Hepatocyte (in vitro differentiated cells): ENCODE results near the gene STIMATE. TPM values are rescaled to one million over a fixed set of nuclear protein-coding genes. Genes with fewer than 3 reads are reported as not detected.
A peak's percentile ranks its signal among the peaks of the same experiment; 100 is the strongest.

Source experiments
- DNase-seq: peaks from one replicate; pipeline ENCODE4 v3.0.0-alpha.2; 2016; ENCODE audit warnings: low spot score
- H2AFZ ChIP-seq: fragments of 200-600 bp; sonication (generic); 2 replicates; pipeline ENCODE4 v1.6.0; 2016; ENCODE audit warnings: antibody characterized with exemption, mild to moderate bottlenecking
- H3K27ac ChIP-seq: fragments of 200-600 bp; sonication (generic); 2 replicates; pipeline ENCODE4 v1.5.1; 2016; ENCODE audit warnings: mild to moderate bottlenecking
- H3K27me3 ChIP-seq: fragments of 200-600 bp; sonication (generic); 2 replicates; pipeline ENCODE4 v1.6.1; 2016
- H3K36me3 ChIP-seq: fragments of 200-600 bp; sonication (generic); replicated peaks from 2 replicates; pipeline ENCODE4 v1.5.1; 2016; ENCODE audit warnings: low read depth; ENCODE audit not compliant: insufficient read depth
- H3K4me1 ChIP-seq: fragments of 200-600 bp; sonication (generic); 2 replicates; pipeline ENCODE4 v1.5.1; 2016; ENCODE audit warnings: mild to moderate bottlenecking, moderate library complexity; ENCODE audit not compliant: insufficient read depth
- H3K4me2 ChIP-seq: fragments of 200-600 bp; sonication (generic); 2 replicates; pipeline ENCODE4 v1.6.0; 2016
- H3K4me3 ChIP-seq: fragments of 200-600 bp; sonication (generic); 2 replicates; pipeline ENCODE4 v1.5.1; 2016; ENCODE audit warnings: mild to moderate bottlenecking
- H3K79me2 ChIP-seq: fragments of 200-600 bp; sonication (generic); 2 replicates; pipeline ENCODE4 v1.6.0; 2017; ENCODE audit warnings: mild to moderate bottlenecking
- H3K9me2 ChIP-seq: fragments of 200-600 bp; sonication (generic); replicated peaks from 2 replicates; pipeline ENCODE4 v1.6.0; 2017; ENCODE audit warnings: mild to moderate bottlenecking; ENCODE audit not compliant: insufficient read depth
- H3K9me3 ChIP-seq: fragments of 200-600 bp; sonication (generic); 2 replicates; pipeline ENCODE4 v1.5.1; 2016; ENCODE audit warnings: low read depth, mild to moderate bottlenecking
- H4K20me1 ChIP-seq: fragments of 200-600 bp; sonication (generic); 2 replicates; pipeline ENCODE4 v1.6.0; 2016; ENCODE audit warnings: mild to moderate bottlenecking; ENCODE audit not compliant: insufficient read depth, poor library complexity, severe bottlenecking
- EZH2 ChIP-seq: fragments of 200-600 bp; sonication (generic); IDR thresholded peaks from 2 replicates; pipeline ENCODE4 v1.6.1; 2016; ENCODE audit warnings: antibody characterized with exemption, mild to moderate bottlenecking, borderline replicate concordance
- EZH2phosphoT487 ChIP-seq: fragments of 200-600 bp; sonication (generic); IDR thresholded peaks from one replicate; pipeline ENCODE4 v1.6.1; 2018; ENCODE audit warnings: antibody characterized with exemption, mild to moderate bottlenecking, low read depth, moderate library complexity; ENCODE audit not compliant: unreplicated experiment, severe bottlenecking
- WGBS: methylation state at CpG from one replicate; pipeline ENCODE4 v1.1.6; 2016; ENCODE audit warnings: low lambda C conversion rate; ENCODE audit errors: missing lambda C conversion rate; 5-methylcytosine and 5-hydroxymethylcytosine counted together
- polyA plus RNA-seq: library from polyadenylated mRNA; unstranded; fragments of >200 nt; fragmentation: Nextera tagmentation; extraction: Ambion mirVana; gene quantifications from 2 replicates; pipeline ENCODE4 v1.2.1, GENCODE V29; 2016
- total RNA-seq: library from RNA; depleted of rRNA; stranded (reverse); fragments of >200 nt; gene quantifications from 2 replicates; pipeline ENCODE4 v1.2.3, GENCODE V29; 2014
- TF ChIP-seq, protein P1 (sequence below): fragments of 200-600 bp; sonication (generic); IDR thresholded peaks from 2 replicates; pipeline ENCODE4 v1.5.1; 2016; ENCODE audit warnings: antibody characterized with exemption, mild to moderate bottlenecking; ENCODE audit not compliant: poor library complexity

STIMATE gene
- total and polyA plus RNA-seq, 2 experiments from 2014 or later, result 14.5 to 20.4 TPM

DNA sequence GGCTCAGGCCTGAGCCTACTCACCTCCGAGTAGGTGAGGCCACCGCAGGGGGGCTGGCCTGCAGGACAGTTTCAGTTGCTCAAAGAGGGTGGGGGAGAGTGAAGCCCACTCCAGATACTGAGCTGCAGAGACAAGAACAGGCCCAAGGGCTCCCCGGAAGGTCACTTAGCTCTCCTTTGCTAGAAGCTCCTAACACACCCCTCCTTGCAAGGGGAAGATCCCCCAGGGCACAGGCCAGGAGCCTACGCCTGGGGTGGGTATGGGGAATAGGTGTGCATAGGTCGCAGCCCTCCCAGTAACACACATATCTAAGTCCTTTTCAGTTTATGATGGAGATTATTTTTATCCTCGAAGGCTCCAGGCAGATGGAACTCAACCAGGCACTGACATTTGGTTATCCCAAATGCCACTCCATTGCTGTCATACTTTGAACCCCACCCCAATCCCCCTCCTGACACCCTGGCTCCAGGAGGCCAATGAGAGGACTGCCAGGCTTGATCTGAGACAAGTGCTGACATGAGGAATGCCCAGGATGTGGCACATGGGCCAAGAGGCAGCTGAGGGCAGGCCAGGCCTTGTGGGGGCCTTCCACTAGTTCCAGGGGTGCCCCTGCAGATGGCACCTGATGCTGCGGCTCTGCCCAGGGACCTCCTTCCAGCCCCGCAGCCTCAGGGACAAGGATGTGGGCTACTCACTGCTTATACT is 61.4 kb downstream of the STIMATE start:
- Histone ChIP-seq H4K20me1 (no peaks in the 10 kb centered on the region), H3K4me3 (no peak overlapping the region), H3K9me3 (no peaks in the 10 kb centered on the region), H3K4me2 (no peak overlapping the region), H3K79me2 (no peaks in the 10 kb centered on the region), H3K4me1 (peaks cover 9% of the 10 kb centered on the region), H3K27ac (no peak overlapping the region), H3K27me3 (no peaks in the 10 kb centered on the region), H3K36me3 (no peaks in the 10 kb centered on the region), H3K9me2 (no peaks in the 10 kb centered on the region), H2AFZ (no peak overlapping the region)
- WGBS, result 87% methylated on average over 8 of the region's 8 CpGs
- TF ChIP-seq EZH2phosphoT487 (no peak), EZH2 (no peak)
- TF ChIP-seq, protein P1, sequence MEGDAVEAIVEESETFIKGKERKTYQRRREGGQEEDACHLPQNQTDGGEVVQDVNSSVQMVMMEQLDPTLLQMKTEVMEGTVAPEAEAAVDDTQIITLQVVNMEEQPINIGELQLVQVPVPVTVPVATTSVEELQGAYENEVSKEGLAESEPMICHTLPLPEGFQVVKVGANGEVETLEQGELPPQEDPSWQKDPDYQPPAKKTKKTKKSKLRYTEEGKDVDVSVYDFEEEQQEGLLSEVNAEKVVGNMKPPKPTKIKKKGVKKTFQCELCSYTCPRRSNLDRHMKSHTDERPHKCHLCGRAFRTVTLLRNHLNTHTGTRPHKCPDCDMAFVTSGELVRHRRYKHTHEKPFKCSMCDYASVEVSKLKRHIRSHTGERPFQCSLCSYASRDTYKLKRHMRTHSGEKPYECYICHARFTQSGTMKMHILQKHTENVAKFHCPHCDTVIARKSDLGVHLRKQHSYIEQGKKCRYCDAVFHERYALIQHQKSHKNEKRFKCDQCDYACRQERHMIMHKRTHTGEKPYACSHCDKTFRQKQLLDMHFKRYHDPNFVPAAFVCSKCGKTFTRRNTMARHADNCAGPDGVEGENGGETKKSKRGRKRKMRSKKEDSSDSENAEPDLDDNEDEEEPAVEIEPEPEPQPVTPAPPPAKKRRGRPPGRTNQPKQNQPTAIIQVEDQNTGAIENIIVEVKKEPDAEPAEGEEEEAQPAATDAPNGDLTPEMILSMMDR, result no peak
- no peak for DNase-seq

DNA sequence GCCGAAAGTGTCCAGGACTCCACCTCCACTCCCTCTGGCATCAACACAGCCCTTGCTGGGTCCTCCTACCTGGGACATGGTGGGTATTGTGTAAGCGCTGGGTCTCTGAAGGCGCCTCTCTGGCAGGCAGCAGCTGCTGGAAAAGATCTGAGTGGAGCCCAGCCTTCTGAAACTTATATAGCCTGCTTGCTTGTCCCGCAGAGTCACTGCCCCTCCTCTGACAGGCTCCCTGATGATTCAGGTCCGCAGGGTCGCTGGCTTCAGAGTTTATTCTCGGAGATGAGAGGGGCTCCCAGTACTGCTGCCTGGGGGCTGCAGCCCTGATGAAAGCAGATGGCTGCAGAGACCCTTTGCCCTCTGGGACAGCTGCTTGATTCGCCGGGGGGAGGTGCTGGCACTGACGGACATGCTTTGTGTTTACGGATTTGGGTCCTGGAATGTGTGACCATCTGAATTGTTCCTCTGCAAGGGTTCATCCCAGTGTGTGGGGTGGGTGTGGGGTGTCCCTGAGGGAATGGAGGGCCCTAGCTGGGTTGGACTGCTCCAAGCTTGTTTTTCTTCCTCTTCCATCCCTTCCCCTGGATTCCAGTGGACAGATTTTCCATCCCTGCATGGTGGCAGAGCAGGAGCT is 62.4 kb downstream of the STIMATE start, which contains the start of gene MUSTN1:
Gene MUSTN1 (minus strand): TSS at position 149 of the 631 bp plus-strand sequence. CDS start 71 bp downstream, at position 78.
- TF ChIP-seq EZH2phosphoT487, result no peak
- TF ChIP-seq EZH2, result no peak
- TF ChIP-seq, protein P1, result no peak
- peak within 1 kb of the TSS; percentile 56 for H3K4me2 ChIP-seq

DNA sequence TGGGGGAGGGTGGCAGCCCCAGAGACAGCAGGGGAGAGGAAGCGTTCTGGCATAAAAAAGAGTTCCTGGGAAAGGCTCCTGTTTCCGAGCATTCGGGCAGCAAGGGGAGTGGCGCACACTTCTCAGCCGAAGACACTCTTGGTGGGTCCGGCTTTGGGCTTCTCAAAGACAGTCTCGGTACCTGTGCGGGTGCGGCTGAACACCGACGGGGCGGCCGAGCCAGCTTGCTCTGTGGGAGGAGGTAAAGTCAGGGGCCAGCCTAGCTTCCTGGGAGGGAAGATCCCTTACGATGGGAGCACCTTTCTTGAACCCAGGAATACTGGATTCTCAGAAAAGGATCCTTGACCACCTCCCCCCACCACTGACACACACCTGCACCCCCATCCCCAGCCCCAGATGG is 64.1 kb downstream of the STIMATE start:
- no peak for DNase-seq
- Histone ChIP-seq H2AFZ (no peak overlapping the region), H3K4me3 (no peak overlapping the region), H3K4me1 (peaks cover 9% of the 10 kb centered on the region), H3K27me3 (no peaks in the 10 kb centered on the region), H3K79me2 (no peaks in the 10 kb centered on the region), H3K27ac (no peak overlapping the region), H3K9me3 (no peaks in the 10 kb centered on the region), H3K36me3 (no peaks in the 10 kb centered on the region), H3K9me2 (no peaks in the 10 kb centered on the region), H4K20me1 (no peaks in the 10 kb centered on the region), H3K4me2 (no peak overlapping the region)
- TF ChIP-seq EZH2 (no peak), EZH2phosphoT487 (no peak)
- TF ChIP-seq, protein P1, result no peak
- WGBS, result 96% methylated on average over 14 of the region's 14 CpGs

More for the DNA sequence above, 62.4 kb downstream of the STIMATE start, which contains the start of gene MUSTN1:
- H3K79me2 ChIP-seq, result no peaks in the 10 kb centered on the region
- H3K9me2 ChIP-seq, result no peaks in the 10 kb centered on the region
- H3K4me3 ChIP-seq, result no peak within 1 kb of the TSS
- H3K27me3 ChIP-seq, result no peaks in the 10 kb centered on the region
- H3K9me3 ChIP-seq, result no peaks in the 10 kb centered on the region
- H4K20me1 ChIP-seq, result no peaks in the 10 kb centered on the region
- peaks cover 9% of the 10 kb centered on the region for H3K4me1 ChIP-seq
- peak; percentile 40 for DNase-seq
- WGBS, result 26% methylated on average over 11 of the region's 11 CpGs
- no peak within 1 kb of the TSS for H2AFZ ChIP-seq
- H3K36me3 ChIP-seq, result no peaks in the 10 kb centered on the region
- H3K27ac ChIP-seq, result peak within 1 kb of the TSS; percentile 14
